HepG2 (cell line): ENCODE results near the gene NAB2. TPM values are rescaled to one million over a fixed set of nuclear protein-coding genes. Genes with fewer than 3 reads are reported as not detected.

Experiments used
- ARNT2 ChIP-seq: sonication (generic); formaldehyde crosslinking; IDR thresholded peaks from 2 replicates; pipeline ENCODE4 v1.8.0; 2022; ENCODE audit warnings: mild to moderate bottlenecking, low read depth, missing genetic modification reagents, moderate library complexity
- CENPBD1 ChIP-seq: sonication (generic); formaldehyde crosslinking; IDR thresholded peaks from 2 replicates; pipeline ENCODE4 v1.8.0; 2022; ENCODE audit warnings: missing genetic modification reagents, low read depth, mild to moderate bottlenecking, borderline replicate concordance
- EED ChIP-seq: sonication (generic); formaldehyde crosslinking; IDR thresholded peaks from 2 replicates; pipeline ENCODE4 v1.5.0; 2020; ENCODE audit warnings: mild to moderate bottlenecking, missing genetic modification reagents
- FOXA3 ChIP-seq: IDR thresholded peaks from 2 replicates; pipeline ENCODE4 v1.6.1; 2016; ENCODE audit warnings: missing genetic modification reagents, missing compliant biosample characterization
- GABPB1 ChIP-seq: IDR thresholded peaks from 2 replicates; pipeline ENCODE4 v1.6.1; 2016; ENCODE audit warnings: mild to moderate bottlenecking, missing genetic modification reagents, moderate library complexity, missing compliant biosample characterization
- GPN1 ChIP-seq: sonication (generic); formaldehyde crosslinking; IDR thresholded peaks from 2 replicates; pipeline ENCODE4 v1.5.1; 2020; ENCODE audit warnings: missing genetic modification reagents, borderline replicate concordance
- HOXA3 ChIP-seq: sonication (generic); formaldehyde crosslinking; IDR thresholded peaks from 2 replicates; pipeline ENCODE4 v1.5.0; 2020; ENCODE audit warnings: missing genetic modification reagents
- KLF6 ChIP-seq: IDR thresholded peaks from 2 replicates; pipeline ENCODE4 v1.8.0; 2016; ENCODE audit warnings: missing biosample characterization, missing genetic modification reagents
- MAFG ChIP-seq: sonication (generic); formaldehyde crosslinking; IDR thresholded peaks from 2 replicates; pipeline ENCODE4 v1.5.1; 2020; ENCODE audit warnings: mild to moderate bottlenecking, missing genetic modification reagents
- MBNL3 ChIP-seq: fragments of 250-450 bp; sonication (Bioruptor Pico); conservative IDR thresholded peaks from 2 replicates; pipeline ENCODE4 v1.8.0; 2022; ENCODE audit warnings: mild to moderate bottlenecking, inconsistent platforms
- NFYB ChIP-seq: sonication (generic); formaldehyde crosslinking; IDR thresholded peaks from 2 replicates; pipeline ENCODE4 v1.4.0; 2020; ENCODE audit warnings: missing genetic modification reagents
- PCBP1 ChIP-seq: fragments of 200-400 bp; formaldehyde crosslinking; IDR thresholded peaks from 2 replicates; pipeline ENCODE4 v1.6.1; 2017; ENCODE audit warnings: mild to moderate bottlenecking, low read depth, low read length, borderline replicate concordance
- PHF8 ChIP-seq: sonication (generic); formaldehyde crosslinking; IDR thresholded peaks from 2 replicates; pipeline ENCODE4 v1.5.0; 2020; ENCODE audit warnings: missing genetic modification reagents
- RFXANK ChIP-seq: IDR thresholded peaks from 2 replicates; pipeline ENCODE4 v1.6.1; 2016
- SIX4 ChIP-seq: sonication (generic); formaldehyde crosslinking; IDR thresholded peaks from 2 replicates; pipeline ENCODE4 v1.4.0; 2020; ENCODE audit warnings: missing genetic modification reagents
- STAG1 ChIP-seq: sonication (generic); formaldehyde crosslinking; IDR thresholded peaks from 2 replicates; pipeline ENCODE4 v1.4.0; 2020; ENCODE audit warnings: missing genetic modification reagents
- STAT6 ChIP-seq: sonication (generic); formaldehyde crosslinking; IDR thresholded peaks from 2 replicates; pipeline ENCODE4 v1.4.0; 2020; ENCODE audit warnings: missing genetic modification reagents, mild to moderate bottlenecking, borderline replicate concordance
- TFAP4 ChIP-seq: sonication (generic); IDR thresholded peaks from 2 replicates; pipeline ENCODE4 v1.6.1; 2016; ENCODE audit warnings: low read depth, borderline replicate concordance
- ZFP82 ChIP-seq: sonication (generic); formaldehyde crosslinking; IDR thresholded peaks from 2 replicates; pipeline ENCODE4 v1.5.1; 2020; ENCODE audit warnings: mild to moderate bottlenecking, missing genetic modification reagents, borderline replicate concordance
- ZMAT5 ChIP-seq: sonication (generic); formaldehyde crosslinking; IDR thresholded peaks from 2 replicates; pipeline ENCODE4 v1.5.0; 2020; ENCODE audit warnings: mild to moderate bottlenecking, low read depth, missing genetic modification reagents, borderline replicate concordance
- ZNF549 ChIP-seq: sonication (generic); formaldehyde crosslinking; IDR thresholded peaks from 2 replicates; pipeline ENCODE4 v1.5.0; 2020; ENCODE audit warnings: missing genetic modification reagents
- ZNF580 ChIP-seq: IDR thresholded peaks from 2 replicates; pipeline ENCODE4 v1.6.1; 2016; ENCODE audit warnings: low read depth, borderline replicate concordance
- ZNF691 ChIP-seq: sonication (generic); formaldehyde crosslinking; IDR thresholded peaks from 2 replicates; pipeline ENCODE4 v1.4.0; 2020; ENCODE audit warnings: missing genetic modification reagents, low read depth, mild to moderate bottlenecking, borderline replicate concordance
- ZNF777 ChIP-seq: sonication (generic); formaldehyde crosslinking; IDR thresholded peaks from 2 replicates; pipeline ENCODE4 v1.4.0; 2020; ENCODE audit warnings: missing genetic modification reagents
- ZNF790 ChIP-seq: sonication (generic); formaldehyde crosslinking; IDR thresholded peaks from 2 replicates; pipeline ENCODE4 v1.8.0; 2022; ENCODE audit warnings: missing genetic modification reagents, mild to moderate bottlenecking, borderline replicate concordance
- polyA plus RNA-seq, 8 experiments: library from polyadenylated mRNA; depleted of rRNA in 3 of 8; stranded (reverse) in 7 of 8; unstranded in 1 of 8; fragments of >200 nt; fragmentation: Illumina TruSeq in 4 of 8; extraction: Trizol in 4 of 8; gene quantifications; 2 replicates each; pipeline versions ENCODE4 v1.2.1 to v1.2.3, GENCODE V29; 2011 to 2016; ENCODE audit warnings: low read depth in 4 of 8, missing spikeins in 1 of 8, mixed read lengths in 1 of 8; ENCODE audit not compliant: insufficient read depth in 1 of 8
- total RNA-seq, 5 experiments: library from RNA; depleted of rRNA; stranded (reverse); fragments of >200 nt; fragmentation: Illumina TruSeq; extraction: Trizol; gene quantifications; 2 replicates each; pipeline ENCODE4 v1.2.3, GENCODE V29; 2016; ENCODE audit warnings: low read depth in 1 of 5

The NAB2 gene
- total and polyA plus RNA-seq, 2 of the 13 experiments (the other 11 are each of a cell fraction or from before 2014, with no cell fraction given) = 11.7 to 12.9 TPM

- TF ChIP-seq PCBP1 = 0 out of 2 replicates have a peak, but pooled peaks have one; percentile 34
- no peak for TF ChIP-seq ZMAT5 (CRISPR knock-in tag)
- TF ChIP-seq STAG1 = no peak
- no peak for TF ChIP-seq MAFG (CRISPR knock-in tag)
- TF ChIP-seq PHF8 = no peak; the same call in 1 of the 2 replicates
- TF ChIP-seq TFAP4 = no peak
- no peak for TF ChIP-seq ZNF549 (CRISPR knock-in tag)
- 0 out of 2 replicates have a peak, but pooled peaks have one; percentile 22 for TF ChIP-seq ARNT2 (CRISPR knock-in tag)
- no peak for TF ChIP-seq FOXA3 (CRISPR knock-in tag)
- no peak for TF ChIP-seq RFXANK
- TF ChIP-seq GPN1 (CRISPR knock-in tag) = no peak
- no peak for TF ChIP-seq MBNL3
- TF ChIP-seq ZFP82 (CRISPR knock-in tag) = no peak; the same call in 1 of the 2 replicates
- TF ChIP-seq SIX4 (CRISPR knock-in tag) = no peak
- TF ChIP-seq HOXA3 (CRISPR knock-in tag) = no peak
- TF ChIP-seq EED (CRISPR knock-in tag) = no peak
- TF ChIP-seq KLF6 = peak; percentile 26; the same call in 1 of the 2 replicates
- no peak for TF ChIP-seq ZNF580
- TF ChIP-seq ZNF790 (CRISPR knock-in tag) = no peak
- TF ChIP-seq GABPB1 (CRISPR knock-in tag) = peak; percentile 60; the same call in 1 of the 2 replicates
- no peak for TF ChIP-seq CENPBD1
- 0 out of 2 replicates have a peak, but pooled peaks have one; percentile 9 for TF ChIP-seq ZNF777 (CRISPR knock-in tag)
- no peak for TF ChIP-seq ZNF691 (CRISPR knock-in tag)
- TF ChIP-seq NFYB = no peak
- no peak for TF ChIP-seq STAT6 (CRISPR knock-in tag)
Measured at GRCh38 chr12:57087010-57087690, 1.8 kb upstream of the NAB2 start (continued).
